ENCODE data around the gene ARHGAP32. TPM values are rescaled to one million over a fixed set of nuclear protein-coding genes. Genes with fewer than 3 reads are reported as not detected.

The ARHGAP32 gene
- total RNA-seq, 2 experiments from 2014 or later: not detected

- BruUV-seq (replicated peaks): no TSS peak
- CTCF ChIA-PET (ENCODE audit: unreplicated experiment): no interaction called here
Observed at GRCh38 chr11:129119036-129119435, 73.1 kb downstream of the ARHGAP32 start.

GRCh38 chr11:129117595-129118350, 74.4 kb downstream of the ARHGAP32 start:
- CTCF ChIA-PET (ENCODE audit: unreplicated experiment): no interaction called here
- no peaks in the 10 kb centered on the region for H3K79me2 ChIP-seq (ENCODE audit: insufficient read depth, low read depth, low read length)
- peak; percentile 45 for DNase-seq (ENCODE audit: low spot score)
- H2AFZ ChIP-seq (ENCODE audit: low read length): no peak overlapping the region
- H3K4me3 ChIP-seq (ENCODE audit: low read depth, low read length, poor library complexity, severe bottlenecking): no peak overlapping the region
- no peaks in the 10 kb centered on the region for H3K4me1 ChIP-seq (ENCODE audit: insufficient read depth, low read length, poor library complexity, severe bottlenecking)
- no peak overlapping the region for H3K27ac ChIP-seq (ENCODE audit: low read depth, low read length, poor library complexity, severe bottlenecking)
- H3K9me3 ChIP-seq (ENCODE audit: low read length): no peaks in the 10 kb centered on the region
- intact Hi-C loops (cut with micrococcal nuclease; ENCODE audit: unreplicated experiment): loop anchor here (2.0 to 5.0 kb wide), 2 partner anchors 215 to 635 kb away; no protein-coding TSS in a partner anchor
- H4K20me1 ChIP-seq (ENCODE audit: insufficient read depth, low read length): no peaks in the 10 kb centered on the region
- H3K9me2 ChIP-seq (ENCODE audit: insufficient read depth, low read length): no peaks in the 10 kb centered on the region
- peak; percentile 96 for TF ChIP-seq CTCF (conservative IDR thresholded peaks at IDR 0.05; ENCODE audit: low read length)
- TF ChIP-seq EZH2phosphoT487 (IDR thresholded peaks at IDR 0.05; ENCODE audit: borderline replicate concordance, low read depth, low read length): no peak
- BruUV-seq (replicated peaks): no TSS peak
- POLR2A ChIA-PET: no interaction called here
- H3K4me2 ChIP-seq (ENCODE audit: low read length): no peak overlapping the region
- H3K36me3 ChIP-seq (ENCODE audit: insufficient read depth, low read length): no peaks in the 10 kb centered on the region

More at GRCh38 chr11:129119036-129119435, 73.1 kb downstream of the ARHGAP32 start:
- POLR2A ChIA-PET: interaction anchor here (0.6 kb wide), 1 partner anchor 823 kb away, joined by 3 read pairs; no protein-coding TSS in a partner anchor
- Histone ChIP-seq H4K20me1 (ENCODE audit: insufficient read depth, low read length) (no peaks in the 10 kb centered on the region), H3K27ac (ENCODE audit: low read depth, low read length, poor library complexity, severe bottlenecking) (no peak overlapping the region), H3K4me3 (ENCODE audit: low read depth, low read length, poor library complexity, severe bottlenecking) (no peak overlapping the region), H3K36me3 (ENCODE audit: insufficient read depth, low read length) (no peaks in the 10 kb centered on the region), H3K79me2 (ENCODE audit: insufficient read depth, low read depth, low read length) (no peaks in the 10 kb centered on the region), H3K9me3 (ENCODE audit: low read length) (no peaks in the 10 kb centered on the region), H3K4me1 (ENCODE audit: insufficient read depth, low read length, poor library complexity, severe bottlenecking) (no peaks in the 10 kb centered on the region), H3K9me2 (ENCODE audit: insufficient read depth, low read length) (no peaks in the 10 kb centered on the region), H2AFZ (ENCODE audit: low read length) (no peak overlapping the region), H3K4me2 (ENCODE audit: low read length) (no peak overlapping the region)
- TF ChIP-seq EZH2phosphoT487 (IDR thresholded peaks at IDR 0.05; ENCODE audit: borderline replicate concordance, low read depth, low read length) (no peak), CTCF (conservative IDR thresholded peaks at IDR 0.05; ENCODE audit: low read length) (no peak)
- intact Hi-C loops (cut with micrococcal nuclease; ENCODE audit: unreplicated experiment): loop anchor here (5.0 kb wide), 1 partner anchor 633 kb away; no protein-coding TSS in a partner anchor
- DNase-seq (ENCODE audit: low spot score): no peak
